Measurements from ENCODE around the gene MAD1L1. TPM values are rescaled to one million over a fixed set of nuclear protein-coding genes. Genes with fewer than 3 reads are reported as not detected.

Gene MAD1L1
- total and polyA plus RNA-seq, 7 experiments from 2014 or later = 112 to 314 (median 136) TPM

DNA sequence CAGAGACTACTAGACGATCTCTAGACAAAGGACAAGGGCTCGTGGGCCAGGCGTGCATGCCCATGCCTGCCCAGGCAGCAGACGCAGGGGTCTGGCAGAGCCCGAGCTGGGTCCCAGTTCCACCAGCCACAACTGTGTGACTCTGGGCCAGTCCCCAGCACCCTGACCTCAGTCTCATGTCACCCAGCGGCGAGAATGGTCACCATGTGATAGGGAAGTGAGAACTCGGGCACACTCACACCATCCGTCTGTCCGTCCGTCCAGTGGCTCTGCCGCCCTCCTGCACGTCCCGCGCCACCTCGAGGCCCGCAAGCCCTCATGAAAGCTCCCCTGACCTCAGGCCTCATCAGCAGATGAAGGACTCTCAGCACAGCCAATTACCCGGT, 282.7 kb downstream of the MAD1L1 start:
- H3K27me3 Mint-ChIP-seq = no peaks in the 10 kb centered on the region
- peaks cover 0 to 3% (median 0%) of the 10 kb centered on the region in 3 experiments for H3K36me3 ChIP-seq (ENCODE audit: control insufficient read depth in 2 of 3, insufficient read depth in 3 of 3, low read length in 3 of 3)
- ATAC-seq (no peak), DNase-seq (no peak)
- H3K9me3 ChIP-seq (ENCODE audit: control insufficient read depth in 2 of 3, low read length in 3 of 3) = no peaks in the 10 kb centered on the region
- ChIA-PET CTCF (no interaction called here), POLR2A (interaction anchor here (0.6 to 3.6 kb wide), 2 partner anchors 10 to 48 kb away, joined by 4 to 16 read pairs; no protein-coding TSS in a partner anchor)
- no peaks in the 10 kb centered on the region for H3K27me3 ChIP-seq (ENCODE audit: control insufficient read depth in 2 of 2, insufficient read depth in 2 of 2, low read length in 2 of 2)
- no peak overlapping the region for H3K27ac ChIP-seq (ENCODE audit: low read depth, low read length)
- intact Hi-C loops (cut with micrococcal nuclease) = no loop called here
- H3K4me1 ChIP-seq (ENCODE audit: control insufficient read depth in 2 of 2, insufficient read depth in 2 of 2, low read length in 2 of 2) = peaks cover 10% of the 10 kb centered on the region in 2 donors
- H3K9me3 Mint-ChIP-seq = no peaks in the 10 kb centered on the region
- H3K27ac Mint-ChIP-seq = peak overlapping the region in 5 of 9 donors; percentile 14 to 59 (median 26)
- no peak overlapping the region for H3K4me3 ChIP-seq (ENCODE audit: low read length)
- H3K4me1 Mint-ChIP-seq = peaks cover 19 to 41% (median 22%) of the 10 kb centered on the region in 7 donors
- H3K36me3 Mint-ChIP-seq = no peaks in the 10 kb centered on the region
- H3K4me3 Mint-ChIP-seq = peak overlapping the region in 1 of 10 donors; percentile 30

- DNase-seq (no peak), ATAC-seq (no peak)
- Mint-ChIP-seq H3K27ac (peak overlapping the region in 1 of 9 donors; percentile 14), H3K27me3 (no peaks in the 10 kb centered on the region), H3K36me3 (no peaks in the 10 kb centered on the region), H3K4me1 (peaks cover 19 to 42% (median 24%) of the 10 kb centered on the region in 7 donors), H3K9me3 (no peaks in the 10 kb centered on the region), H3K4me3 (peak overlapping the region in 1 of 10 donors; percentile 30)
- CTCF ChIA-PET = no interaction called here
- Histone ChIP-seq H3K27me3 (ENCODE audit: control insufficient read depth in 2 of 2, insufficient read depth in 2 of 2, low read length in 2 of 2) (no peaks in the 10 kb centered on the region), H3K36me3 (ENCODE audit: control insufficient read depth in 2 of 3, insufficient read depth in 3 of 3, low read length in 3 of 3) (peaks cover 0 to 3% (median 0%) of the 10 kb centered on the region in 3 experiments), H3K4me3 (ENCODE audit: low read length) (no peak overlapping the region), H3K27ac (ENCODE audit: low read depth, low read length) (no peak overlapping the region), H3K9me3 (ENCODE audit: control insufficient read depth in 2 of 3, low read length in 3 of 3) (no peaks in the 10 kb centered on the region), H3K4me1 (ENCODE audit: control insufficient read depth in 2 of 2, insufficient read depth in 2 of 2, low read length in 2 of 2) (peaks cover 10% of the 10 kb centered on the region in 2 donors)
- intact Hi-C loops (cut with micrococcal nuclease) = loop anchor here in 1 of 2 donors (10.0 kb wide), 1 partner anchor 295 kb away; the partner anchor contains the start of genes MRM2 and NUDT1
- POLR2A ChIA-PET = interaction anchor here (3.6 kb wide), 1 partner anchor 10 kb away, joined by 16 read pairs; no protein-coding TSS in a partner anchor
Observed at GRCh38 chr7:1949681-1950055, 283.1 kb downstream of the MAD1L1 start.

DNA sequence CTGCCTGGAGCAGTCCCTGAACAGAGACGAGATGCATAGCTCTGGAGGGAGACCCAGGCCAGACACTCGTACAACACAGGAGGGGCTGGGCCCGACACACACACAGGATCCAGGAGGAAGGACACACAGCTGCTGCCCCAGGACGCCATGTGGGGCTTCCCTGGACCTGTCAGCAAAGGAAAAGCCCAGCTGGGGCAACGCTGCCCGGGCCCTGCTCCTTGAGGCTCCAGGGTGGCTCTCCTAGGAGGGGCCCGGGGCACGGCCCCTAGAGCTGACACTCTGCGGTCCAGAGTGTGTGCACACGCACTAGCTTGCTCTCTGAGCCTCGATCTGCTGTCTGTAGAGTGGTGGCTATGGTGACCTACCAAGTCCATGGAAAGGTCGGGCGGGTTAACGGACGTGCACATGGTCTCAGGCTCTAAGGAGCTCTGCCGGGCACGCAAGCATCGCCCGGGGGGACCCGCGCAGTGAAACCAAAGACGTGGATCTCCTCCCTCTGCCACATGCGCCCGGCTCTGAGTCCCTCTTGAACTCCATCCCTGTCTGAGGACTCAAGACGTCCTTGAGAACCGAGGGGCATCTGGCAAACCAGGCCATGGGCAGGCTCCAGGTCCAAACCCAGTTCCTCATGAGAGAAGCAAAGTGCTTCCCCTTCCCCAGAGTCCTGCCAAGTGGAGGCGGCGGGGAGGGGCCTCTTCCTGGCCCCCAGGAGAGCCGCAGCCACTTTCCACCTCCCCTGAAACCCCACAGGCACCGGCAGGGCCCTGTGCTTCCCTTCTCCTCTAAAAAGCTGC, 283.7 kb downstream of the MAD1L1 start:
- H3K9me3 Mint-ChIP-seq = no peaks in the 10 kb centered on the region
- CTCF ChIA-PET = no interaction called here
- H3K36me3 Mint-ChIP-seq = no peaks in the 10 kb centered on the region
- peak overlapping the region in 1 of 10 donors; percentile 30 for H3K4me3 Mint-ChIP-seq
- intact Hi-C loops (cut with micrococcal nuclease) = loop anchor here in 1 of 2 donors (10.0 kb wide), 1 partner anchor 296 kb away; the partner anchor contains the start of genes MRM2 and NUDT1
- no peaks in the 10 kb centered on the region for H3K27me3 Mint-ChIP-seq
- Histone ChIP-seq H3K36me3 (ENCODE audit: control insufficient read depth in 2 of 3, insufficient read depth in 3 of 3, low read length in 3 of 3) (peaks cover 0 to 3% (median 0%) of the 10 kb centered on the region in 3 experiments), H3K4me1 (ENCODE audit: control insufficient read depth in 2 of 2, insufficient read depth in 2 of 2, low read length in 2 of 2) (peaks cover 14 to 16% of the 10 kb centered on the region in 2 donors), H3K4me3 (ENCODE audit: low read length) (no peak overlapping the region), H3K27ac (ENCODE audit: low read depth, low read length) (no peak overlapping the region), H3K27me3 (ENCODE audit: control insufficient read depth in 2 of 2, insufficient read depth in 2 of 2, low read length in 2 of 2) (no peaks in the 10 kb centered on the region), H3K9me3 (ENCODE audit: control insufficient read depth in 2 of 3, low read length in 3 of 3) (no peaks in the 10 kb centered on the region)
- H3K27ac Mint-ChIP-seq = no peak overlapping the region
- DNase-seq (no peak), ATAC-seq (no peak)
- peaks cover 23 to 45% (median 28%) of the 10 kb centered on the region in 7 donors for H3K4me1 Mint-ChIP-seq
- POLR2A ChIA-PET = interaction anchor here (0.8 to 3.6 kb wide), 2 partner anchors 9 to 35 kb away, joined by 3 to 16 read pairs; no protein-coding TSS in a partner anchor

DNA sequence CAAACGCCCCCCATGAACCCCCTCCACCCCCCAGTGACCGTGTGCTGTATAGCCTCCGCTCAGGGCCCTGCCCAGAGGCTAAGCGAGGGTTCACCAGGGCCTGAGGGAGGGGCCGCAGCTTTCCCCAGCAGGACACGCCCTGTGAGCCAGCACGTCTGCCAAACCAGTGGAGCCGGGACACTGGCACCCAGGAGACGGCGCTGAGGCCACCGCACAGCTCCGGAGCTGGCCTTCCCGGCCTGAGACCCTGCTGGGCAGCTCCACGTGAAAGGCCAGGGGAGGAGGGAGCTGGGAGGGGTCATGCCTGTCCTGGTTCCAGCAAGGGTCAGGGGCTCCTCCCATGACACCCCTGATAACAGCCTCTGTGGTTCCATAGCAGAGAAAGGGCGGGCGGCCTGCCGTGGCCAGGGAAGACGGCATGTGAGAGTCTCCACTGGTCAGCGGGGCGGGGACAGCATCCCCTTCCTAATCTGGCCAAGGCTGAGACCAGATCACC, 284.4 kb downstream of the MAD1L1 start:
- no peak overlapping the region for H3K27ac ChIP-seq (ENCODE audit: low read depth, low read length)
- Mint-ChIP-seq H3K27me3 (no peaks in the 10 kb centered on the region), H3K4me3 (no peak overlapping the region), H3K9me3 (no peaks in the 10 kb centered on the region), H3K4me1 (peaks cover 31 to 52% (median 36%) of the 10 kb centered on the region in 7 donors), H3K36me3 (peaks cover 0 to under 1% (median 0%) of the 10 kb centered on the region in 5 donors), H3K27ac (no peak overlapping the region)
- H3K4me1 ChIP-seq (ENCODE audit: control insufficient read depth in 2 of 2, insufficient read depth in 2 of 2, low read length in 2 of 2) = peaks cover 17 to 24% of the 10 kb centered on the region in 2 donors
- DNase-seq (no peak), ATAC-seq (no peak)
- no peaks in the 10 kb centered on the region for H3K9me3 ChIP-seq (ENCODE audit: control insufficient read depth in 2 of 3, low read length in 3 of 3)
- H3K36me3 ChIP-seq (ENCODE audit: control insufficient read depth in 2 of 3, insufficient read depth in 3 of 3, low read length in 3 of 3) = peaks cover 0 to 3% (median 0%) of the 10 kb centered on the region in 3 experiments
- CTCF ChIA-PET = interaction anchor here (0.5 kb wide), 1 partner anchor 148 kb away, joined by 3 read pairs; no protein-coding TSS in a partner anchor
- intact Hi-C loops (cut with micrococcal nuclease) = loop anchor here in 1 of 2 donors (10.0 kb wide), 1 partner anchor 296 kb away; the partner anchor contains the start of genes MRM2 and NUDT1
- no peaks in the 10 kb centered on the region for H3K27me3 ChIP-seq (ENCODE audit: control insufficient read depth in 2 of 2, insufficient read depth in 2 of 2, low read length in 2 of 2)
- no peak overlapping the region for H3K4me3 ChIP-seq (ENCODE audit: low read length)
- POLR2A ChIA-PET = interaction anchor here (0.6 to 3.6 kb wide), 4 partner anchors 8 to 914 kb away, joined by 3 to 16 read pairs (median 5); no protein-coding TSS in a partner anchor

- Histone ChIP-seq H3K36me3 (ENCODE audit: control insufficient read depth in 2 of 3, insufficient read depth in 3 of 3, low read length in 3 of 3) (peaks cover 0 to 3% (median 0%) of the 10 kb centered on the region in 3 experiments), H3K4me1 (ENCODE audit: control insufficient read depth in 2 of 2, insufficient read depth in 2 of 2, low read length in 2 of 2) (peaks cover 17 to 30% of the 10 kb centered on the region in 2 donors), H3K9me3 (ENCODE audit: control insufficient read depth in 2 of 3, low read length in 3 of 3) (no peaks in the 10 kb centered on the region), H3K4me3 (ENCODE audit: low read length) (no peak overlapping the region), H3K27me3 (ENCODE audit: control insufficient read depth in 2 of 2, insufficient read depth in 2 of 2, low read length in 2 of 2) (no peaks in the 10 kb centered on the region), H3K27ac (ENCODE audit: low read depth, low read length) (no peak overlapping the region)
- ChIA-PET POLR2A (interaction anchor here (0.6 to 1.1 kb wide), 2 partner anchors 22 to 913 kb away, joined by 5 read pairs; no protein-coding TSS in a partner anchor), CTCF (interaction anchor here (0.5 kb wide), 1 partner anchor 149 kb away, joined by 3 read pairs; no protein-coding TSS in a partner anchor)
- Mint-ChIP-seq H3K27ac (peak overlapping the region in 2 of 9 donors; percentile 42 to 46), H3K27me3 (no peaks in the 10 kb centered on the region), H3K4me3 (no peak overlapping the region), H3K9me3 (no peaks in the 10 kb centered on the region), H3K4me1 (peaks cover 37 to 59% (median 42%) of the 10 kb centered on the region in 7 donors), H3K36me3 (peaks cover 0 to 3% (median 0%) of the 10 kb centered on the region in 5 donors)
- ATAC-seq = no peak
- no peak for DNase-seq
- intact Hi-C loops (cut with micrococcal nuclease) = loop anchor here in 1 of 2 donors (10.0 kb wide), 1 partner anchor 297 kb away; the partner anchor contains the start of genes MRM2 and NUDT1
Observed at GRCh38 chr7:1947586-1948217, 285.0 kb downstream of the MAD1L1 start.
